K562 (cell line): ENCODE measurements around the gene RNF40. TPM values are rescaled to one million over a fixed set of nuclear protein-coding genes. Genes with fewer than 3 reads are reported as not detected.
A peak's percentile ranks its signal among the peaks of the same experiment; 100 is the strongest.

ENCODE experiments used
- BCOR ChIP-seq: fragments of 450-650 bp; IDR thresholded peaks from 2 replicates; pipeline ENCODE4 v1.6.1; 2016
- E2F8 ChIP-seq: fragments of 450-650 bp; IDR thresholded peaks from 2 replicates; pipeline ENCODE4 v1.7.1; 2018; ENCODE audit warnings: mild to moderate bottlenecking, low read depth; ENCODE audit not compliant: partially characterized antibody
- GATA2 ChIP-seq: sonication (generic); formaldehyde crosslinking; IDR thresholded peaks from 2 replicates; pipeline ENCODE4 v1.4.0; 2020; ENCODE audit warnings: mild to moderate bottlenecking, missing genetic modification reagents
- GTF2A2 ChIP-seq: IDR thresholded peaks from 2 replicates; pipeline ENCODE4 v1.6.1; 2016; ENCODE audit warnings: mild to moderate bottlenecking, missing genetic modification characterization, missing compliant biosample characterization
- GTF2E2 ChIP-seq: fragments of 200-800 bp; sonication (Bioruptor generic); IDR thresholded peaks from 2 replicates; pipeline ENCODE4 v1.6.1; 2016; ENCODE audit warnings: missing genetic modification characterization, missing compliant biosample characterization
- KHSRP ChIP-seq: fragments of 450-650 bp; IDR thresholded peaks from 2 replicates; pipeline ENCODE4 v1.6.1; 2017
- NCOA6 ChIP-seq: fragments of 450-650 bp; IDR thresholded peaks from 2 replicates; pipeline ENCODE4 v1.6.1; 2017; ENCODE audit warnings: mild to moderate bottlenecking
- NR3C1 ChIP-seq: sonication (generic); formaldehyde crosslinking; IDR thresholded peaks from 2 replicates; pipeline ENCODE4 v1.8.1; 2022; ENCODE audit warnings: missing genetic modification reagents
- POLR2A ChIP-seq: fragments of 450-650 bp; conservative IDR thresholded peaks from 2 replicates; pipeline ENCODE4 v1.6.1; 2016
- POLR2G ChIP-seq: fragments of 200-400 bp; formaldehyde crosslinking; IDR thresholded peaks from 2 replicates; pipeline ENCODE4 v1.6.1; 2017; ENCODE audit warnings: low read depth, mild to moderate bottlenecking, antibody characterized with exemption, low read length, moderate library complexity
- SIN3A ChIP-seq, 2 experiments: fragments of 150-350 bp in 1 of 2; IDR thresholded peaks; 2 replicates each; pipeline ENCODE4 v1.6.1; 2011 to 2016; ENCODE audit warnings: borderline replicate concordance in 2 of 2, low read depth in 2 of 2, low read length in 2 of 2, mild to moderate bottlenecking in 2 of 2, moderate library complexity in 2 of 2; ENCODE audit not compliant: control insufficient read depth in 1 of 2
- SIN3B ChIP-seq: fragments of 450-650 bp; IDR thresholded peaks from 2 replicates; pipeline ENCODE4 v1.6.1; 2017; ENCODE audit warnings: low read depth, mild to moderate bottlenecking, moderate library complexity
- USF1 ChIP-seq: sonication (generic); formaldehyde crosslinking; IDR thresholded peaks from 2 replicates; pipeline ENCODE4 v1.9.0; 2022; ENCODE audit warnings: mild to moderate bottlenecking, missing genetic modification reagents
- ZBED1 ChIP-seq: IDR thresholded peaks from 2 replicates; pipeline ENCODE4 v1.6.1; 2014
- ZFPM2 ChIP-seq: fragments of 250-450 bp; sonication (Bioruptor Pico); IDR thresholded peaks from 2 replicates; pipeline ENCODE4 v1.5.1; 2022; ENCODE audit warnings: mild to moderate bottlenecking
- ZFX ChIP-seq: sonication (generic); formaldehyde crosslinking; IDR thresholded peaks from 2 replicates; pipeline ENCODE4 v1.8.0; 2022; ENCODE audit warnings: mild to moderate bottlenecking, missing genetic modification reagents, moderate library complexity
- ZNF175 ChIP-seq: fragments of 200-800 bp; sonication (Bioruptor generic); IDR thresholded peaks from 2 replicates; pipeline ENCODE4 v1.6.1; 2016; ENCODE audit warnings: low read depth, mild to moderate bottlenecking, missing genetic modification characterization, missing compliant biosample characterization
- ZNF274 ChIP-seq: IDR thresholded peaks from 2 replicates; pipeline ENCODE4 v1.6.1; 2011; ENCODE audit warnings: low read depth, mild to moderate bottlenecking, low read length, moderate library complexity, borderline replicate concordance
- polyA plus RNA-seq, 8 experiments: library from polyadenylated mRNA; depleted of rRNA in 4 of 8; stranded (reverse) in 5 of 8; unstranded in 3 of 8; fragments of >200 nt; fragmentation: Nextera tagmentation in 2 of 8; fragmentation: Illumina TruSeq in 1 of 8; extraction: Ambion mirVana in 2 of 8; extraction: Trizol in 1 of 8; gene quantifications; 2 replicates each; pipeline versions ENCODE4 v1.2.1 to v1.2.3, GENCODE V29; 2011 to 2014; ENCODE audit warnings: inconsistent platforms in 1 of 8, missing spikeins in 1 of 8
- total RNA-seq, 7 experiments: library from RNA; depleted of rRNA in 6 of 7; stranded (reverse); fragments of >200 nt in 6 of 7; fragmentation: Illumina TruSeq in 2 of 7; extraction: Trizol in 2 of 7; gene quantifications; 2 replicates each; pipeline versions ENCODE4 v1.2.1 to v1.2.3, GENCODE V29; 2011 to 2021; ENCODE audit warnings: low replicate concordance in 1 of 7
- TF ChIP-seq, protein P1 (sequence below): fragments of 450-650 bp; conservative IDR thresholded peaks from 2 replicates; pipeline ENCODE4 v1.6.1; 2016; ENCODE audit warnings: missing genetic modification characterization, low read depth, mild to moderate bottlenecking, control low read depth, missing compliant biosample characterization

The RNF40 gene
- total and polyA plus RNA-seq, 9 of the 15 experiments (the other 6 are each of a cell fraction or from before 2014, with no cell fraction given): 6.2 to 129 (median 81.5) TPM

GRCh38 chr16:30786936-30787612, 25.0 kb downstream of the RNF40 start, which contains the start of gene ZNF629 (continued):
- TF ChIP-seq USF1 (no peak), ZFX (CRISPR knock-in tag) (peak; percentile 56), GATA2 (CRISPR knock-in tag) (no peak), E2F8 (peak; percentile 68), NR3C1 (CRISPR knock-in tag) (no peak), ZFPM2 (CRISPR knock-in tag) (0 out of 2 replicates have a peak, but pooled peaks have one; percentile 21), ZBED1 (no peak), GTF2E2 (tag) (peak; percentile 98), KHSRP (no peak), NCOA6 (no peak), GTF2A2 (tag) (0 out of 2 replicates have a peak, but pooled peaks have one; percentile 53), ZNF175 (CRISPR knock-in tag) (no peak), POLR2G (peak; percentile 77), SIN3B (peak; percentile 45; the same call in 1 of the 2 replicates), ZNF274 (no peak), SIN3A (IDR thresholded peaks at IDR 0.05; ENCODE audit: borderline replicate concordance in 2 of 2, control insufficient read depth in 1 of 2, low read depth in 2 of 2, low read length in 2 of 2) (peak in 1 of 2 experiments; percentile 56; a peak in 1 of 4 replicates), POLR2A (peak; percentile 70), BCOR (no peak)
- TF ChIP-seq, protein P1, sequence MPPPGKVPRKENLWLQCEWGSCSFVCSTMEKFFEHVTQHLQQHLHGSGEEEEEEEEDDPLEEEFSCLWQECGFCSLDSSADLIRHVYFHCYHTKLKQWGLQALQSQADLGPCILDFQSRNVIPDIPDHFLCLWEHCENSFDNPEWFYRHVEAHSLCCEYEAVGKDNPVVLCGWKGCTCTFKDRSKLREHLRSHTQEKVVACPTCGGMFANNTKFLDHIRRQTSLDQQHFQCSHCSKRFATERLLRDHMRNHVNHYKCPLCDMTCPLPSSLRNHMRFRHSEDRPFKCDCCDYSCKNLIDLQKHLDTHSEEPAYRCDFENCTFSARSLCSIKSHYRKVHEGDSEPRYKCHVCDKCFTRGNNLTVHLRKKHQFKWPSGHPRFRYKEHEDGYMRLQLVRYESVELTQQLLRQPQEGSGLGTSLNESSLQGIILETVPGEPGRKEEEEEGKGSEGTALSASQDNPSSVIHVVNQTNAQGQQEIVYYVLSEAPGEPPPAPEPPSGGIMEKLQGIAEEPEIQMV (tag): 0 out of 2 replicates have a peak, but pooled peaks have one; percentile 25
